Measurements from ENCODE around the gene PATJ. TPM values are rescaled to one million over a fixed set of nuclear protein-coding genes. Genes with fewer than 3 reads are reported as not detected.

The PATJ gene
- total and polyA plus RNA-seq, 4 donors = 8.0 to 47.1 (median 24.3) TPM

- Histone ChIP-seq H3K4me3 (ENCODE audit: low read length in 2 of 2) (no peak overlapping the region), H3K4me1 (ENCODE audit: control insufficient read depth in 1 of 2, insufficient read depth in 2 of 2, low read length in 2 of 2) (no peaks in the 10 kb centered on the region), H3K36me3 (ENCODE audit: control insufficient read depth in 1 of 2, insufficient read depth in 2 of 2, low read length in 1 of 2) (peaks cover 0 to 2% of the 10 kb centered on the region in 2 donors), H3K9me3 (ENCODE audit: control insufficient read depth, low read length) (no peaks in the 10 kb centered on the region), H3K27ac (ENCODE audit: low read depth in 1 of 2, low read length in 2 of 2) (no peak overlapping the region), H3K27me3 (ENCODE audit: control insufficient read depth in 1 of 2, insufficient read depth in 2 of 2, low read length in 1 of 2) (no peaks in the 10 kb centered on the region)
- no peak for DNase-seq
- 0 to 60% methylated on average over 2 of the region's 2 CpGs for WGBS, 2 donors
- intact Hi-C loops (cut with DNase I) = no loop called here
- ATAC-seq (ENCODE audit: low FRiP score) = no peak
Observed at GRCh38 chr1:61895175-61895574, 152.9 kb downstream of the PATJ start.

- H3K27ac ChIP-seq (ENCODE audit: low read depth in 1 of 2, low read length in 2 of 2) = no peak overlapping the region
- 95 to 97% methylated on average over 3 of the region's 3 CpGs for WGBS, 2 donors
- DNase-seq = no peak
- intact Hi-C loops (cut with DNase I) = no loop called here
- H3K4me1 ChIP-seq (ENCODE audit: control insufficient read depth in 1 of 2, insufficient read depth in 2 of 2, low read length in 2 of 2) = no peaks in the 10 kb centered on the region
- no peaks in the 10 kb centered on the region for H3K27me3 ChIP-seq (ENCODE audit: control insufficient read depth in 1 of 2, insufficient read depth in 2 of 2, low read length in 1 of 2)
- H3K36me3 ChIP-seq (ENCODE audit: control insufficient read depth in 1 of 2, insufficient read depth in 2 of 2, low read length in 1 of 2) = peaks cover 0 to 5% of the 10 kb centered on the region in 2 donors
- ATAC-seq (ENCODE audit: low FRiP score) = no peak
- no peaks in the 10 kb centered on the region for H3K9me3 ChIP-seq (ENCODE audit: control insufficient read depth, low read length)
- no peak overlapping the region for H3K4me3 ChIP-seq (ENCODE audit: low read length in 2 of 2)
Observed at GRCh38 chr1:61898658-61899057, 156.4 kb downstream of the PATJ start.

- Histone ChIP-seq H3K36me3 (ENCODE audit: control insufficient read depth in 1 of 2, insufficient read depth in 2 of 2, low read length in 1 of 2) (peaks cover under 1 to 5% of the 10 kb centered on the region in 2 donors), H3K9me3 (ENCODE audit: control insufficient read depth, low read length) (no peaks in the 10 kb centered on the region), H3K4me3 (ENCODE audit: low read length in 2 of 2) (no peak overlapping the region), H3K4me1 (ENCODE audit: control insufficient read depth in 1 of 2, insufficient read depth in 2 of 2, low read length in 2 of 2) (peaks cover 0 to 1% of the 10 kb centered on the region in 2 donors), H3K27me3 (ENCODE audit: control insufficient read depth in 1 of 2, insufficient read depth in 2 of 2, low read length in 1 of 2) (no peaks in the 10 kb centered on the region), H3K27ac (ENCODE audit: low read depth in 1 of 2, low read length in 2 of 2) (no peak overlapping the region)
- WGBS, 2 donors = 95 to 99% methylated on average over 1 of the region's 1 CpG
- intact Hi-C loops (cut with DNase I) = no loop called here
- ATAC-seq (ENCODE audit: low FRiP score) (no peak), DNase-seq (no peak)
Observed at GRCh38 chr1:61904354-61904753, 162.1 kb downstream of the PATJ start.

GRCh38 chr1:61907102-61907501 lies 164.8 kb downstream of the PATJ start:
- Histone ChIP-seq H3K36me3 (ENCODE audit: control insufficient read depth in 1 of 2, insufficient read depth in 2 of 2, low read length in 1 of 2) (peaks cover 3 to 5% of the 10 kb centered on the region in 2 donors), H3K27ac (ENCODE audit: low read depth in 1 of 2, low read length in 2 of 2) (no peak overlapping the region), H3K4me3 (ENCODE audit: low read length in 2 of 2) (no peak overlapping the region), H3K4me1 (ENCODE audit: control insufficient read depth in 1 of 2, insufficient read depth in 2 of 2, low read length in 2 of 2) (peaks cover 0 to 1% of the 10 kb centered on the region in 2 donors), H3K27me3 (ENCODE audit: control insufficient read depth in 1 of 2, insufficient read depth in 2 of 2, low read length in 1 of 2) (no peaks in the 10 kb centered on the region), H3K9me3 (ENCODE audit: control insufficient read depth, low read length) (no peaks in the 10 kb centered on the region)
- DNase-seq (no peak), ATAC-seq (ENCODE audit: low FRiP score) (no peak)
- WGBS, 2 donors = 76 to 87% methylated on average over 4 of the region's 4 CpGs
- intact Hi-C loops (cut with DNase I) = no loop called here

GRCh38 chr1:61910035-61910434 lies 167.8 kb downstream of the PATJ start:
- Histone ChIP-seq H3K4me3 (ENCODE audit: low read length in 2 of 2) (no peak overlapping the region), H3K27ac (ENCODE audit: low read depth in 1 of 2, low read length in 2 of 2) (no peak overlapping the region), H3K27me3 (ENCODE audit: control insufficient read depth in 1 of 2, insufficient read depth in 2 of 2, low read length in 1 of 2) (no peaks in the 10 kb centered on the region), H3K9me3 (ENCODE audit: control insufficient read depth, low read length) (no peaks in the 10 kb centered on the region), H3K4me1 (ENCODE audit: control insufficient read depth in 1 of 2, insufficient read depth in 2 of 2, low read length in 2 of 2) (peaks cover 0 to 6% of the 10 kb centered on the region in 2 donors), H3K36me3 (ENCODE audit: control insufficient read depth in 1 of 2, insufficient read depth in 2 of 2, low read length in 1 of 2) (peaks cover 1 to 3% of the 10 kb centered on the region in 2 donors)
- intact Hi-C loops (cut with DNase I) = no loop called here
- DNase-seq (no peak), ATAC-seq (ENCODE audit: low FRiP score) (no peak)

- Histone ChIP-seq H3K27ac (ENCODE audit: low read depth in 1 of 2, low read length in 2 of 2) (no peak overlapping the region), H3K9me3 (ENCODE audit: control insufficient read depth, low read length) (no peaks in the 10 kb centered on the region), H3K36me3 (ENCODE audit: control insufficient read depth in 1 of 2, insufficient read depth in 2 of 2, low read length in 1 of 2) (no peaks in the 10 kb centered on the region), H3K4me1 (ENCODE audit: control insufficient read depth in 1 of 2, insufficient read depth in 2 of 2, low read length in 2 of 2) (peaks cover 0 to 5% of the 10 kb centered on the region in 2 donors), H3K27me3 (ENCODE audit: control insufficient read depth in 1 of 2, insufficient read depth in 2 of 2, low read length in 1 of 2) (no peaks in the 10 kb centered on the region), H3K4me3 (ENCODE audit: low read length in 2 of 2) (no peak overlapping the region)
- DNase-seq (no peak), ATAC-seq (ENCODE audit: low FRiP score) (no peak)
- 77 to 85% methylated on average over 4 of the region's 4 CpGs for WGBS, 2 donors
- intact Hi-C loops (cut with DNase I) = no loop called here
Observed at GRCh38 chr1:61914823-61915482, 172.7 kb downstream of the PATJ start.

- H3K27ac ChIP-seq (ENCODE audit: low read depth in 1 of 2, low read length in 2 of 2) = no peak overlapping the region
- no peaks in the 10 kb centered on the region for H3K36me3 ChIP-seq (ENCODE audit: control insufficient read depth in 1 of 2, insufficient read depth in 2 of 2, low read length in 1 of 2)
- intact Hi-C loops (cut with DNase I) = no loop called here
- ATAC-seq (ENCODE audit: low FRiP score) (no peak), DNase-seq (no peak)
- no peaks in the 10 kb centered on the region for H3K27me3 ChIP-seq (ENCODE audit: control insufficient read depth in 1 of 2, insufficient read depth in 2 of 2, low read length in 1 of 2)
- H3K9me3 ChIP-seq (ENCODE audit: control insufficient read depth, low read length) = no peaks in the 10 kb centered on the region
- H3K4me3 ChIP-seq (ENCODE audit: low read length in 2 of 2) = no peak overlapping the region
- H3K4me1 ChIP-seq (ENCODE audit: control insufficient read depth in 1 of 2, insufficient read depth in 2 of 2, low read length in 2 of 2) = no peaks in the 10 kb centered on the region
Observed at GRCh38 chr1:61921435-61921834, 179.2 kb downstream of the PATJ start.

- 95 to 97% methylated on average over 3 of the region's 3 CpGs for WGBS, 2 donors
- Histone ChIP-seq H3K4me1 (ENCODE audit: control insufficient read depth in 1 of 2, insufficient read depth in 2 of 2, low read length in 2 of 2) (no peaks in the 10 kb centered on the region), H3K27ac (ENCODE audit: low read depth in 1 of 2, low read length in 2 of 2) (no peak overlapping the region), H3K36me3 (ENCODE audit: control insufficient read depth in 1 of 2, insufficient read depth in 2 of 2, low read length in 1 of 2) (no peaks in the 10 kb centered on the region), H3K27me3 (ENCODE audit: control insufficient read depth in 1 of 2, insufficient read depth in 2 of 2, low read length in 1 of 2) (no peaks in the 10 kb centered on the region), H3K9me3 (ENCODE audit: control insufficient read depth, low read length) (no peaks in the 10 kb centered on the region), H3K4me3 (ENCODE audit: low read length in 2 of 2) (no peak overlapping the region)
- intact Hi-C loops (cut with DNase I) = no loop called here
- DNase-seq (no peak), ATAC-seq (ENCODE audit: low FRiP score) (no peak)
Observed at GRCh38 chr1:61922950-61923480, 180.7 kb downstream of the PATJ start.

GRCh38 chr1:61925591-61926298 lies 183.5 kb downstream of the PATJ start:
- no peaks in the 10 kb centered on the region for H3K9me3 ChIP-seq (ENCODE audit: control insufficient read depth, low read length)
- no peaks in the 10 kb centered on the region for H3K27me3 ChIP-seq (ENCODE audit: control insufficient read depth in 1 of 2, insufficient read depth in 2 of 2, low read length in 1 of 2)
- intact Hi-C loops (cut with DNase I) = no loop called here
- H3K4me3 ChIP-seq (ENCODE audit: low read length in 2 of 2) = no peak overlapping the region
- 97 to 100% methylated on average over 1 of the region's 1 CpG for WGBS, 2 donors
- H3K36me3 ChIP-seq (ENCODE audit: control insufficient read depth in 1 of 2, insufficient read depth in 2 of 2, low read length in 1 of 2) = no peaks in the 10 kb centered on the region
- no peaks in the 10 kb centered on the region for H3K4me1 ChIP-seq (ENCODE audit: control insufficient read depth in 1 of 2, insufficient read depth in 2 of 2, low read length in 2 of 2)
- DNase-seq (no peak), ATAC-seq (ENCODE audit: low FRiP score) (no peak)
- H3K27ac ChIP-seq (ENCODE audit: low read depth in 1 of 2, low read length in 2 of 2) = no peak overlapping the region

Data from aorta (tissue), 5 donors.